HG03342 (cell line): ENCODE data around the gene CYP1A2.
"Not testable (repeated sequence)": the region's sequence is repeated elsewhere in the genome, so short reads cannot be mapped to it uniquely, and the experiment has no call there.

Experiments
- ATAC-seq: cut with Tn5 transposase; IDR thresholded peaks from one replicate; pipeline ENCODE4 v1.9.1; 2021; ENCODE audit warnings: mild to moderate bottlenecking, moderate library complexity; ENCODE audit not compliant: unreplicated experiment

The CYP1A2 gene

GRCh38 chr15:74735305-74735704, 13.3 kb upstream of the CYP1A2 start:
- ATAC-seq = no peak

- not testable (repeated sequence) for ATAC-seq
These were observed 10.4 kb upstream of the CYP1A2 start for GRCh38 chr15:74738239-74738638.

GRCh38 chr15:74742422-74742821, 6.2 kb upstream of the CYP1A2 start:
- no peak for ATAC-seq

GRCh38 chr15:74746389-74746788, 2.3 kb upstream of the CYP1A2 start:
- no peak for ATAC-seq

GRCh38 chr15:74749832-74750231, 1.2 kb downstream of the CYP1A2 start:
- ATAC-seq = no peak

GRCh38 chr15:74750751-74751150, 2.1 kb downstream of the CYP1A2 start:
- ATAC-seq = no peak

GRCh38 chr15:74752011-74752410, 3.4 kb downstream of the CYP1A2 start:
- no peak for ATAC-seq

- ATAC-seq = no peak
These were observed 3.9 kb downstream of the CYP1A2 start for GRCh38 chr15:74752531-74752930.

- ATAC-seq = no peak
These were observed 6.1 kb downstream of the CYP1A2 start for GRCh38 chr15:74754593-74755215.

- ATAC-seq = no peak
These were observed 10.1 kb downstream of the CYP1A2 start for GRCh38 chr15:74758736-74759135.

- ATAC-seq = no peak
These were observed 14.1 kb downstream of the CYP1A2 start for GRCh38 chr15:74762791-74763150.

- no peak for ATAC-seq
These were observed 14.8 kb downstream of the CYP1A2 start for GRCh38 chr15:74763416-74763815.

- ATAC-seq = no peak
These were observed 18.8 kb downstream of the CYP1A2 start for GRCh38 chr15:74767167-74768098.

- no peak for ATAC-seq
These were observed 19.6 kb downstream of the CYP1A2 start for GRCh38 chr15:74768099-74768770.

- no peak for ATAC-seq
These were observed 20.2 kb downstream of the CYP1A2 start for GRCh38 chr15:74768771-74769342.

- no peak for ATAC-seq
These were observed 20.9 kb downstream of the CYP1A2 start for GRCh38 chr15:74769463-74770025.

- no peak for ATAC-seq
These were observed 21.7 kb downstream of the CYP1A2 start for GRCh38 chr15:74770211-74770903.

- no peak for ATAC-seq
These were observed 24.7 kb downstream of the CYP1A2 start for GRCh38 chr15:74773329-74773728.

- ATAC-seq = no peak
These were observed 25.1 kb downstream of the CYP1A2 start for GRCh38 chr15:74773731-74774252.

- ATAC-seq = no peak
These were observed 26.5 kb downstream of the CYP1A2 start for GRCh38 chr15:74775132-74775562.
